Endothelial cell of umbilical vein (primary cell): ENCODE measurements around the gene PGM2L1. TPM values are rescaled to one million over a fixed set of nuclear protein-coding genes. Genes with fewer than 3 reads are reported as not detected.
A peak's percentile ranks its signal among the peaks of the same experiment; 100 is the strongest.
"Not testable (repeated sequence)": the region's sequence is repeated elsewhere in the genome, so short reads cannot be mapped to it uniquely, and the experiment has no call there.

ENCODE experiments used
- BruUV-seq: library from RNA; stranded (reverse); fragments of 400-500 nt; replicated peaks from 2 replicates; lab custom pipeline; 2021; lab: Mats Ljungman, UMichigan
- CTCF ChIA-PET: fragments of 300-600, 350-600 bp; sonication (Branson Sonifier 250); formaldehyde crosslinking; loops from one replicate; lab custom pipeline; 2021; ENCODE audit warnings: antibody characterized with exemption, inconsistent platforms; lab: Charles Lee
- POLR2A ChIA-PET: fragments of 300-600, 350-600 bp; sonication (Branson Sonifier 250); formaldehyde crosslinking; loops from one replicate; lab custom pipeline; 2021; ENCODE audit warnings: antibody characterized with exemption, inconsistent platforms; lab: Charles Lee
- DNase-seq: peaks from one replicate; pipeline ENCODE4 v3.0.0-alpha.2; 2011; ENCODE audit warnings: low read depth, low spot score
- FAIRE-seq: peaks from 2 replicates; lab custom pipeline; 2011; peaks lifted over from hg19 to GRCh38; lab: Jason Lieb, UNC
- H2AFZ ChIP-seq: 2 replicates; pipeline ENCODE4 v1.6.0; 2012; ENCODE audit warnings: low read depth, low read length, control low read depth, inconsistent platforms
- H3K27ac ChIP-seq: 2 replicates; pipeline ENCODE4 v1.5.1; 2011; ENCODE audit warnings: low read depth, mild to moderate bottlenecking, control low read depth, low read length, moderate library complexity; ENCODE audit not compliant: insufficient read depth
- H3K27me3 ChIP-seq, 2 experiments: 2 replicates each; pipeline versions ENCODE4 v1.6.0 to v1.6.1; 2011; ENCODE audit warnings: low read length in 2 of 2, mixed read lengths in 1 of 2; ENCODE audit not compliant: control insufficient read depth in 2 of 2, insufficient read depth in 2 of 2
- H3K36me3 ChIP-seq, 2 experiments: 2 replicates in 1 of 2; 3 replicates in 1 of 2; pipeline ENCODE4 v1.5.1; 2011; ENCODE audit warnings: low read length in 2 of 2, mild to moderate bottlenecking in 1 of 2, moderate library complexity in 1 of 2; ENCODE audit not compliant: control insufficient read depth in 2 of 2, insufficient read depth in 2 of 2; ENCODE audit errors: extremely low read depth in 1 of 2
- H3K4me1 ChIP-seq: 3 replicates; pipeline ENCODE4 v1.5.1; 2011; ENCODE audit warnings: mild to moderate bottlenecking, low read length; ENCODE audit not compliant: control insufficient read depth, insufficient read depth; ENCODE audit errors: extremely low read depth
- H3K4me2 ChIP-seq: 2 replicates; pipeline ENCODE4 v1.6.1; 2011; ENCODE audit warnings: low read length, control low read depth, mixed read lengths; ENCODE audit not compliant: insufficient read depth
- H3K4me3 ChIP-seq, 3 experiments: fragments of 200-600 bp in 1 of 3; sonication (generic), shearing (Covaris generic) in 1 of 3; replicated peaks in 1 of 3; 2 replicates each; pipeline ENCODE4 v1.5.1; 2011 to 2016; ENCODE audit warnings: control low read depth in 3 of 3, low read length in 3 of 3, mild to moderate bottlenecking in 2 of 3, inconsistent platforms in 1 of 3, low read depth in 1 of 3, moderate library complexity in 1 of 3; ENCODE audit not compliant: insufficient read depth in 1 of 3
- H3K79me2 ChIP-seq: 2 replicates; pipeline ENCODE4 v1.6.0; 2012; ENCODE audit warnings: low read length, inconsistent platforms; ENCODE audit not compliant: control insufficient read depth, insufficient read depth
- H3K9ac ChIP-seq: replicated peaks from 2 replicates; pipeline ENCODE3; 2011; ENCODE audit warnings: low read length, control low read depth; ENCODE audit not compliant: insufficient read depth; ENCODE audit errors: extremely low read depth
- H3K9me1 ChIP-seq: replicated peaks from 3 replicates; pipeline ENCODE4 v1.6.0; 2011; ENCODE audit warnings: mild to moderate bottlenecking, low read length; ENCODE audit not compliant: control insufficient read depth, insufficient read depth; ENCODE audit errors: extremely low read depth
- H3K9me3 ChIP-seq: replicated peaks from 2 replicates; pipeline ENCODE4 v1.5.1; 2012; ENCODE audit warnings: low read length, inconsistent platforms; ENCODE audit not compliant: control insufficient read depth, insufficient read depth
- H4K20me1 ChIP-seq: replicated peaks from 2 replicates; pipeline ENCODE3; 2011; ENCODE audit warnings: mild to moderate bottlenecking, low read length; ENCODE audit not compliant: control insufficient read depth, insufficient read depth; ENCODE audit errors: extremely low read depth
- EZH2 ChIP-seq: IDR thresholded peaks from 2 replicates; pipeline ENCODE4 v1.6.1; 2012; ENCODE audit warnings: borderline replicate concordance, low read depth, mild to moderate bottlenecking, moderate library complexity, low read length, inconsistent platforms; ENCODE audit not compliant: severe bottlenecking
- FOS ChIP-seq: IDR thresholded peaks from 2 replicates; pipeline ENCODE4 v1.6.1; 2011; ENCODE audit warnings: mild to moderate bottlenecking, low read length, moderate library complexity, borderline replicate concordance; ENCODE audit not compliant: insufficient read depth
- GATA2 ChIP-seq: IDR thresholded peaks from 2 replicates; pipeline ENCODE4 v1.7.0; 2011; ENCODE audit warnings: low read depth, mild to moderate bottlenecking, moderate library complexity, mixed read lengths, low read length; ENCODE audit not compliant: insufficient read length, insufficient read depth
- JUN ChIP-seq: IDR thresholded peaks from 2 replicates; pipeline ENCODE4 v1.6.1; 2011; ENCODE audit warnings: borderline replicate concordance, low read depth; ENCODE audit not compliant: insufficient read length, insufficient read depth
- MYC ChIP-seq: IDR thresholded peaks from one replicate; pipeline ENCODE4 v1.6.1; 2011; ENCODE audit warnings: mild to moderate bottlenecking, low read depth, low read length
- POLR2A ChIP-seq: IDR thresholded peaks from 2 replicates; pipeline ENCODE4 v1.6.1; 2012; ENCODE audit warnings: low read depth, mild to moderate bottlenecking, control low read depth, low read length
- POLR2AphosphoS5 ChIP-seq: IDR thresholded peaks from 2 replicates; pipeline ENCODE4 v1.6.1; 2012; ENCODE audit warnings: low read depth, mild to moderate bottlenecking, control low read depth, low read length, moderate library complexity; ENCODE audit not compliant: insufficient read depth
- dilution Hi-C: fragments of 300-500 bp; cut with MboI; formaldehyde crosslinking; loops from one replicate; pipeline ENCODE4 v1.15.0; 2019; ENCODE audit warnings: low sequenced_read_pairs; ENCODE audit not compliant: extremely low pct_ligation_motif_present
- intact Hi-C: fragments of 100-400 bp; cut with micrococcal nuclease; formaldehyde crosslinking; loops from one replicate; pipeline ENCODE4 v1.10.0; 2022
- polyA plus RNA-seq, 4 experiments: library from polyadenylated mRNA; depleted of rRNA in 3 of 4; stranded (reverse) in 3 of 4; unstranded in 1 of 4; fragments of >200 nt; gene quantifications; 2 replicates each; pipeline versions ENCODE4 v1.2.1 to v1.2.3, GENCODE V29; 2011 to 2012; ENCODE audit warnings: missing spikeins in 1 of 4
- total RNA-seq: library from RNA; stranded (reverse); gene quantifications from 2 replicates; pipeline ENCODE4 v1.2.3, GENCODE V29; 2021
- TF ChIP-seq, protein P1 (sequence below), 2 donors: IDR thresholded peaks; 1 replicate in 1 of 2; 2 replicates in 1 of 2; pipeline ENCODE4 v1.5.1; 2011; ENCODE audit warnings: low read length in 2 of 2, mild to moderate bottlenecking in 2 of 2, moderate library complexity in 2 of 2, control low read depth in 1 of 2, inconsistent platforms in 1 of 2, low read depth in 1 of 2; ENCODE audit not compliant: insufficient read depth in 1 of 2; ENCODE audit errors: extremely low read depth in 1 of 2
- TF ChIP-seq, protein P2 (sequence below): IDR thresholded peaks from 2 replicates; pipeline ENCODE4 v1.6.1; 2011; ENCODE audit not compliant: insufficient read depth, insufficient read length

PGM2L1 gene
- total and polyA plus RNA-seq, 2 donors (not counting 3 experiments of a cell fraction or from before 2014, with no cell fraction given): 7.9 to 31.4 TPM

DNA sequence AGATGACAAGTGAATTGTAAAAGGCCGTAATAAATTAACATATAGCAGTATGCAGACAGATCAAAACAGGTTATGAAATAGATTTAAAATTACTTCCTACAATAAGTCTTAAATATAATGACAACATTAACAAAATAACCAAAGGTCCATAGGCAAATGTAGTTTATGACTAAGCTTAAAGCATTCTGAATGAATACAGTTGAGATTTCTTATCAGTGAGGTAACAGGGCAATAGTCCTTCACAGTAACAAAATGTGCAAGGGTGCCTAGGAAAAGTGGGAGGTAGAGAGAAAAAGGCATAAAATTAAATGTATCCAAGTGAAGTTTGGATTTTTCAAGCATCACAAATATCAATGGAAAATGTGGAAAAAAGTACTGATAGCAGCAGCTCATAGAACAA is 65.9 kb downstream of the PGM2L1 start:
- H3K9me1 ChIP-seq: no peaks in the 10 kb centered on the region
- FAIRE-seq (no peak), DNase-seq (peak; percentile 52)
- ChIA-PET POLR2A (no interaction called here), CTCF (interaction anchor here (0.8 to 3.2 kb wide), 8 partner anchors 11 to 121 kb away, joined by 3 to 13 read pairs (median 4); no protein-coding TSS in a partner anchor)
- H3K4me3 ChIP-seq: no peak overlapping the region
- no peaks in the 10 kb centered on the region for H4K20me1 ChIP-seq
- H2AFZ ChIP-seq: no peak overlapping the region
- H3K79me2 ChIP-seq: no peaks in the 10 kb centered on the region
- intact Hi-C loops (no loop called here), dilution Hi-C loops (no loop called here)
- H3K4me1 ChIP-seq: peaks cover 43% of the 10 kb centered on the region
- no TSS peak for BruUV-seq
- TF ChIP-seq GATA2 (no peak), JUN (no peak), MYC (no peak), FOS (no peak), EZH2 (no peak), POLR2A (no peak), POLR2AphosphoS5 (no peak)
- TF ChIP-seq, protein P1, sequence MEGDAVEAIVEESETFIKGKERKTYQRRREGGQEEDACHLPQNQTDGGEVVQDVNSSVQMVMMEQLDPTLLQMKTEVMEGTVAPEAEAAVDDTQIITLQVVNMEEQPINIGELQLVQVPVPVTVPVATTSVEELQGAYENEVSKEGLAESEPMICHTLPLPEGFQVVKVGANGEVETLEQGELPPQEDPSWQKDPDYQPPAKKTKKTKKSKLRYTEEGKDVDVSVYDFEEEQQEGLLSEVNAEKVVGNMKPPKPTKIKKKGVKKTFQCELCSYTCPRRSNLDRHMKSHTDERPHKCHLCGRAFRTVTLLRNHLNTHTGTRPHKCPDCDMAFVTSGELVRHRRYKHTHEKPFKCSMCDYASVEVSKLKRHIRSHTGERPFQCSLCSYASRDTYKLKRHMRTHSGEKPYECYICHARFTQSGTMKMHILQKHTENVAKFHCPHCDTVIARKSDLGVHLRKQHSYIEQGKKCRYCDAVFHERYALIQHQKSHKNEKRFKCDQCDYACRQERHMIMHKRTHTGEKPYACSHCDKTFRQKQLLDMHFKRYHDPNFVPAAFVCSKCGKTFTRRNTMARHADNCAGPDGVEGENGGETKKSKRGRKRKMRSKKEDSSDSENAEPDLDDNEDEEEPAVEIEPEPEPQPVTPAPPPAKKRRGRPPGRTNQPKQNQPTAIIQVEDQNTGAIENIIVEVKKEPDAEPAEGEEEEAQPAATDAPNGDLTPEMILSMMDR (IDR thresholded peaks at IDR 0.05; ENCODE audit: extremely low read depth in 1 of 2, insufficient read depth in 1 of 2, low read depth in 1 of 2, low read length in 2 of 2): no peak
- TF ChIP-seq, protein P2, sequence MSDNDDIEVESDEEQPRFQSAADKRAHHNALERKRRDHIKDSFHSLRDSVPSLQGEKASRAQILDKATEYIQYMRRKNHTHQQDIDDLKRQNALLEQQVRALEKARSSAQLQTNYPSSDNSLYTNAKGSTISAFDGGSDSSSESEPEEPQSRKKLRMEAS: no peak
- H3K27me3 ChIP-seq: no peaks in the 10 kb centered on the region
- H3K4me2 ChIP-seq: peak overlapping the region; percentile 29
- no peaks in the 10 kb centered on the region for H3K9me3 ChIP-seq
- peaks cover 2% of the 10 kb centered on the region in 2 experiments for H3K36me3 ChIP-seq
- H3K27ac ChIP-seq: no peak overlapping the region
- no peak overlapping the region for H3K9ac ChIP-seq

DNA sequence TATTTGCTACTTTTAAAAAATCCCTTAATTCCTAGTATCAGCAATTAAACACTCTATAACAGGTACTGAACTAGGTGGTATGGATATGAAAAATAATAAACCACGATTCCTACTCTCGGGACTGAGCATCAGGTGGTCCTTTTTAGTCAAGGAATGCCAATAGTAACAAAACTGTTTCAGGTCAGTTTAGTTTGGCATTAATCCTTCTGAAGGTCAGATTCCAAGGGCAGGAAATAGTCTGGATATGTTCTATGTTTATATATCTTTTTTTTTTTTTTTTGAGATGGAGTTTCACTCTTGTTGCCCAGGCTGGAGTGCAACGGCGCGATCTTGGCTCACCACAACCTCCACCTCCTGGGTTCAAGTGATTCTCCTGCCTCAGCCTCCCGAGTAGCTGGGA is 67.2 kb downstream of the PGM2L1 start:
- CTCF ChIA-PET, POLR2A ChIA-PET: not testable (repeated sequence)

More for the DNA sequence above, 67.2 kb downstream of the PGM2L1 start:
- Histone ChIP-seq H3K4me2 (peak overlapping the region; percentile 72), H3K9ac (peak overlapping the region; percentile 27), H3K4me1 (peaks cover 56% of the 10 kb centered on the region), H3K27ac (peak overlapping the region; percentile 70)
- BruUV-seq, H3K9me3 ChIP-seq, H3K79me2 ChIP-seq, H3K4me3 ChIP-seq, dilution Hi-C loops, H2AFZ ChIP-seq, H3K27me3 ChIP-seq, H4K20me1 ChIP-seq, H3K9me1 ChIP-seq, H3K36me3 ChIP-seq: not testable (repeated sequence)
- DNase-seq (peak; percentile 86), FAIRE-seq (peak; percentile 46)
- intact Hi-C loops: loop anchor here (1.0 kb wide), 1 partner anchor 9 kb away; no protein-coding TSS in a partner anchor
